Lower leg skin (tissue), 3 donors: ENCODE data around the gene LSMEM2.
A peak's percentile ranks its signal among the peaks of the same experiment; 100 is the strongest.

Experiments
- POLR2A ChIP-seq, 2 donors: fragments of 450-650 bp; IDR thresholded peaks; one replicate each; pipeline ENCODE4 v1.6.1; 2016 to 2017; ENCODE audit warnings: antibody characterized with exemption in 2 of 2, mild to moderate bottlenecking in 1 of 2, moderate library complexity in 1 of 2
- TF ChIP-seq, protein P1 (sequence below), 3 donors: fragments of 450-650 bp; IDR thresholded peaks; one replicate each; pipeline ENCODE4 v1.5.1; 2016; ENCODE audit warnings: antibody characterized with exemption in 3 of 3, mild to moderate bottlenecking in 3 of 3, moderate library complexity in 2 of 3

DNA sequence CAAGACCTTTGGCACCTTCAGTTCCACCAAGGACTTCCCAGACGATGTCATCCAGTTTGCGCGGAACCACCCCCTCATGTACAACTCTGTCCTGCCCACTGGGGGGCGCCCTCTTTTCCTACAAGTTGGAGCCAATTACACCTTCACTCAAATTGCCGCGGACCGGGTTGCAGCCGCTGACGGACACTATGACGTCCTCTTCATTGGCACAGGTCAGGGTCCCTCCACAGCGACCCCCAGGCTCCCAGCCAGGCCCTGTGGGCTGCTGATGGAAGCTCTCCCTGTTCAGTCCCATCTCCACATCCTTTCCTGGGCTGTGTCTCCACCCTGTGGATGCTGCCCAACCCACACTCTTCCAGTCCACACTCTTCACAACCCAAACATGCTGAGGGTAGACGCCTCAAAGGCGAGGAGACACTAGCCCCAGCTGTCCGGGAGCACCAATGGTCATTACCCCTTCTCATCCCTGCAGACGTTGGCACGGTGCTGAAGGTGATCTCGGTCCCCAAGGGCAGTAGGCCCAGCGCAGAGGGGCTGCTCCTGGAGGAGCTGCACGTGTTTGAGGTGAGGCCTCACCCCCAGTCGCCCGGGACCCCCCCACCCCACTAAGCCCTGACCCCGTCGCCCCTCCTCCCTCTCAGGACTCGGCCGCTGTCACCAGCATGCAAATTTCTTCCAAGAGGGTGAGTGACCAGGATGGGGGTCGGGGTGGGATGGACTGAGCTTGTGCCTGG lies 4.3 kb upstream of the LSMEM2 start:
- TF ChIP-seq, protein P1, sequence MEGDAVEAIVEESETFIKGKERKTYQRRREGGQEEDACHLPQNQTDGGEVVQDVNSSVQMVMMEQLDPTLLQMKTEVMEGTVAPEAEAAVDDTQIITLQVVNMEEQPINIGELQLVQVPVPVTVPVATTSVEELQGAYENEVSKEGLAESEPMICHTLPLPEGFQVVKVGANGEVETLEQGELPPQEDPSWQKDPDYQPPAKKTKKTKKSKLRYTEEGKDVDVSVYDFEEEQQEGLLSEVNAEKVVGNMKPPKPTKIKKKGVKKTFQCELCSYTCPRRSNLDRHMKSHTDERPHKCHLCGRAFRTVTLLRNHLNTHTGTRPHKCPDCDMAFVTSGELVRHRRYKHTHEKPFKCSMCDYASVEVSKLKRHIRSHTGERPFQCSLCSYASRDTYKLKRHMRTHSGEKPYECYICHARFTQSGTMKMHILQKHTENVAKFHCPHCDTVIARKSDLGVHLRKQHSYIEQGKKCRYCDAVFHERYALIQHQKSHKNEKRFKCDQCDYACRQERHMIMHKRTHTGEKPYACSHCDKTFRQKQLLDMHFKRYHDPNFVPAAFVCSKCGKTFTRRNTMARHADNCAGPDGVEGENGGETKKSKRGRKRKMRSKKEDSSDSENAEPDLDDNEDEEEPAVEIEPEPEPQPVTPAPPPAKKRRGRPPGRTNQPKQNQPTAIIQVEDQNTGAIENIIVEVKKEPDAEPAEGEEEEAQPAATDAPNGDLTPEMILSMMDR (IDR thresholded peaks at IDR 0.05), result peak in 1 of 3 donors; percentile 25
- no peak for TF ChIP-seq POLR2A (IDR thresholded peaks at IDR 0.05)
